GM12875 (cell line): ENCODE measurements around the gene QSOX1.

Experiments used
- H3K4me3 ChIP-seq: one replicate; pipeline ENCODE4 v1.5.1; 2011; ENCODE audit warnings: low read depth, low read length, control low read depth
- CTCF ChIP-seq: IDR thresholded peaks from 2 replicates; pipeline ENCODE4 v1.5.1; 2011; ENCODE audit warnings: low read depth, mild to moderate bottlenecking, control low read depth, inconsistent platforms, low read length, moderate library complexity, borderline replicate concordance; ENCODE audit not compliant: insufficient read depth

Gene QSOX1

DNA sequence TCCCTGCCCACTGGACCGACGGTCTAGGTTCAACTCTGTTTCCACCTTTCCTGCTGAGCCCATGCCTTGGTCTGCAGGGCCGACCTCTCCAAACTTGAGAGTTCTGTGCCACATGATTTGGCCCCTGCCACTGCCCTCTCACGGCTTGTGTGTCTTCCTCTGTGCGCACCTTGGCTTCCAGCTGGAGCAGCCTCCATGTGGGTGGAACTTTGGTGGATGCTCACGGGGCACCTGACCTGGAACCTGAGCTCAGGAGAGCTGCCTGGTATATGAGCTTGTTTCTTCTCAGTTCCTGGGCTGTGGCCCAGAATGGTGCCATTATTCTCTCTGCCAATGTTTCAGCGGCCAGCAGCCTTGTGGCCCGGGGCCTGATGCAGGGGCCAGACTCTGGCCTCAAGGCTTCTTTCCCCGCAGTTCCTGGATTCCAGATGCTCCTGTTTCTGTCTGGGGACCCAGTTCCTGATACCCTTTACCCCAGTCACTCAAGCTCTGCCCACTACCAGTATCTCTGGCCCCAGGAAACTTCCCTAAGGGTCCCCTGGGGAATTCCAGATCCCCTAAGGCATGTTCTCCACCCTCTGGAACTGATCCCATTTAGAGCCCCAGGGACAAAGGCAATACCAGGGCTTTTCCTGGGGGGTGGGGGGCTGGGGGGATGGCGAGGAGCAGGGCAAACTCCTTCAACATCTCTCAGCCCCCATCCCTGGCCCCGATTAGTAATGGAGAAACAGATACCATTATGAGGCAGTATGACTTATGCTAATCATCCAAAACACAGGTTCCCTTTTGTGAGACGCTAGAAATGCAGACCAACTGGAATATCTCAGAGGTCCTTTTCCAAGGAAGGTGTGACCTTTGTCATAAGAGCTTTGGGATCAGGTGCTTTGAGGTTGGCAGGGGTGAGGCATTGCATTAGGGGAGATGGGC is 11.1 kb downstream of the QSOX1 start:
- no peak overlapping the region for H3K4me3 ChIP-seq
- TF ChIP-seq CTCF, result no peak

GRCh38 chr1:180166436-180166800 is 11.7 kb downstream of the QSOX1 start:
- H3K4me3 ChIP-seq, result no peak overlapping the region
- TF ChIP-seq CTCF, result no peak

GRCh38 chr1:180167021-180167701 is 12.5 kb downstream of the QSOX1 start:
- no peak for TF ChIP-seq CTCF

DNA sequence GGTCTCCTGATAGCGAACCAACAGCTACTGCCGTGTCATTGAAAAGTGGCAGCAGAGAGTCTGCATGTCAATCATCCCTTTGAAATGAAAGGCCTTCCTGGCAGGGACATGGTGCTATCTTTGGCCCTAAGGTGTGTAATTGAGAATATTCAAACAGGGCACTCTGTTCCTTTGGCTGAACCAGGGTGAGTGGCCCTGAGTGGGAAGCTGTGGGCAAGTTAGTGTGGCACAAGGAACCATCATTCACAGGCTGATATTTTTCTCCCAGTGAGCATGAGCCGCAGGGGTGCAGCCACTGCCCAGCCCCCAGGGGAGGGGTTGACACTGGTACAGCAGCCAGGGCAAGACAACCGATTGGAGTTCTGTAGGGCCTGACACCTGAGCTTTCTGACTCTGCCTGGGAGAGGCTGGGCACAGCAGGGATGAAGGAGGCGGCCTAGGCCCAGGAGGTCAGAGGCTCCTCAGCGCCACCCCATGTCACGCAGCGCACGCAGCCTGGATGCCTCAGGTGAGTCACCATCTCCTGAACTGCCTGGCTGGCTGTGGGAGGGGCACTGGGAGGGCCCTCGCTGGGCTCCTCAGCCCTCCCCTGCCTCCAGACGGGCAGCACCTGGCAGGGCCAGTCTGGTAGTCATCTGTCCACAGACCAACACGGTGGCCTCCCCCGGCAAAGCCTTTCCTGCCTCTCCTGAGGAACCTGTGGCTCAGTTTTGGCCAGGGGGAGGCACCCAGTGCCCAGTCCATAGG is 13.2 kb downstream of the QSOX1 start:
- H3K4me3 ChIP-seq, result no peak overlapping the region
- TF ChIP-seq CTCF, result no peak

More at GRCh38 chr1:180167021-180167701, 12.5 kb downstream of the QSOX1 start:
- no peak overlapping the region for H3K4me3 ChIP-seq

GRCh38 chr1:180168786-180169639 is 14.3 kb downstream of the QSOX1 start:
- H3K4me3 ChIP-seq, result no peak overlapping the region
- peak; percentile 76 for TF ChIP-seq CTCF

GRCh38 chr1:180169640-180170195 is 15.0 kb downstream of the QSOX1 start:
- no peak for TF ChIP-seq CTCF
- no peak overlapping the region for H3K4me3 ChIP-seq
